ENCODE data around the gene RSPO3. TPM values are rescaled to one million over a fixed set of nuclear protein-coding genes. Genes with fewer than 3 reads are reported as not detected.

Gene RSPO3
- total RNA-seq, 1 donor from 2014 or later, result 0.22 TPM

DNA sequence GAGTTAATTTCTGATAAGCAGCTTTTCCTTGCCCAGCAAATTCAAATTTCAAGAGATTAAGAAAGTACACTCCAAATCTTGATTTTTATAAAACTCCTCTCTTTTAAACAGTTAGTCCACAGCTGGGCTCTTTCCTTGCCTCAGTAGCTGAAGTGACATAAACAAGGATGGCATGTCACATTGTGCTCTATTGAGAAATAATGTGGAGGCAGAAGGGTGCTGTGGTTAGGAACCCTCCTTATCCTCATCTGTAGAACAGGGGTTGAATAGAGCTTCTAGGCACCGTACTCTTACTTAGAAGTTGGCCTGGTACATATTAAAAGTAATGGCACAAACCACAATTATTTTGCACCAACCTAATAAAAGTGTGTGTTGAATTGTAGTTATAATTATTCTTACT, 70.3 kb downstream of the RSPO3 start:
- no peak overlapping the region for H3K27ac Mint-ChIP-seq (ENCODE audit: unreplicated experiment)
- no peaks in the 10 kb centered on the region for H3K9me3 Mint-ChIP-seq (ENCODE audit: low read depth)
- no peaks in the 10 kb centered on the region for H3K27me3 Mint-ChIP-seq (ENCODE audit: low read depth)
- H3K4me1 Mint-ChIP-seq (ENCODE audit: low read depth), result peaks cover 15% of the 10 kb centered on the region
- DNase-seq (ENCODE audit: low spot score), result no peak
- H3K36me3 Mint-ChIP-seq (ENCODE audit: low read depth), result no peaks in the 10 kb centered on the region
- H3K4me3 Mint-ChIP-seq (ENCODE audit: unreplicated experiment), result no peak overlapping the region
- TF ChIP-seq, protein P1, sequence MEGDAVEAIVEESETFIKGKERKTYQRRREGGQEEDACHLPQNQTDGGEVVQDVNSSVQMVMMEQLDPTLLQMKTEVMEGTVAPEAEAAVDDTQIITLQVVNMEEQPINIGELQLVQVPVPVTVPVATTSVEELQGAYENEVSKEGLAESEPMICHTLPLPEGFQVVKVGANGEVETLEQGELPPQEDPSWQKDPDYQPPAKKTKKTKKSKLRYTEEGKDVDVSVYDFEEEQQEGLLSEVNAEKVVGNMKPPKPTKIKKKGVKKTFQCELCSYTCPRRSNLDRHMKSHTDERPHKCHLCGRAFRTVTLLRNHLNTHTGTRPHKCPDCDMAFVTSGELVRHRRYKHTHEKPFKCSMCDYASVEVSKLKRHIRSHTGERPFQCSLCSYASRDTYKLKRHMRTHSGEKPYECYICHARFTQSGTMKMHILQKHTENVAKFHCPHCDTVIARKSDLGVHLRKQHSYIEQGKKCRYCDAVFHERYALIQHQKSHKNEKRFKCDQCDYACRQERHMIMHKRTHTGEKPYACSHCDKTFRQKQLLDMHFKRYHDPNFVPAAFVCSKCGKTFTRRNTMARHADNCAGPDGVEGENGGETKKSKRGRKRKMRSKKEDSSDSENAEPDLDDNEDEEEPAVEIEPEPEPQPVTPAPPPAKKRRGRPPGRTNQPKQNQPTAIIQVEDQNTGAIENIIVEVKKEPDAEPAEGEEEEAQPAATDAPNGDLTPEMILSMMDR (IDR thresholded peaks at IDR 0.05), result no peak

DNA sequence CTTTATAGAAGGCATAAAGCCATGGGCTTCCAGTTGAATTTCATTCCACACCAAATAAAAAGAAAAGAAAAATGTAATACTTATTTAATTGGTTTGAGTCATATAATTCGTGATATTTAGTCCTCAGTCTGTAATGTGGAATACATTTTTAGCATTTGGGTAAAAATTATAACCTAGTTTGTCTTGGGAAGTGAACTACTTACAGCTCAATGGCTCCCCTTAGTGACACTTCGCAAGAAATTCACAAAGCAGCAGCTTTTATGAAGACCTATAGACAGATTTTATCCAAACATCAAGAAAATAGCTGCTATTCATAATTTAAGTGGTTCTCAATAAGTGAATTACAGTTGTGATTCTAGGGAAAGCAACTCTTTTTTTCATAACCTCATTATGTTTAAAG, 72.1 kb downstream of the RSPO3 start:
- Mint-ChIP-seq H3K27me3 (ENCODE audit: low read depth) (no peaks in the 10 kb centered on the region), H3K4me1 (ENCODE audit: low read depth) (peaks cover 15% of the 10 kb centered on the region), H3K9me3 (ENCODE audit: low read depth) (no peaks in the 10 kb centered on the region), H3K4me3 (ENCODE audit: unreplicated experiment) (no peak overlapping the region), H3K36me3 (ENCODE audit: low read depth) (no peaks in the 10 kb centered on the region), H3K27ac (ENCODE audit: unreplicated experiment) (no peak overlapping the region)
- TF ChIP-seq, protein P1 (IDR thresholded peaks at IDR 0.05), result peak; percentile 90
- DNase-seq (ENCODE audit: low spot score), result no peak

DNA sequence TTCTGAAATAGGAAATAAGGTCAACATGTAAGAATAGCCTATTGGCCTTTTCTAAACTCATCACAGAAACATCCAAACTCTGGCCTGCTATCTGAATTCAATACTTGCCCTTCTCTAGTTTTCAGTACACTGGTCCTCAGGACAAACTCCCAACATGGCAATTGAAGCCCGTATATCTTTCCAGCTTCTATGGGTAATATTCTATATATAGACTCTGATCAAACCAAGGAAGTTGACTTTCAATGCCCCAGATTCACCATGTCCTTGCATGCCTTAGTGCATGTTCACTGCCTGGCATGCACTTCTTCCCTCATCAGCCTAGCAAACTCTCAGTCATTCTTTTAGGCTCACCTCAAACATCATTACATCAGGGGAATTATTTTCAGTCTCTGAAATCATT, 73.2 kb downstream of the RSPO3 start:
- no peaks in the 10 kb centered on the region for H3K9me3 Mint-ChIP-seq (ENCODE audit: low read depth)
- H3K4me1 Mint-ChIP-seq (ENCODE audit: low read depth), result peaks cover 15% of the 10 kb centered on the region
- H3K27ac Mint-ChIP-seq (ENCODE audit: unreplicated experiment), result no peak overlapping the region
- TF ChIP-seq, protein P1 (IDR thresholded peaks at IDR 0.05), result no peak
- no peaks in the 10 kb centered on the region for H3K27me3 Mint-ChIP-seq (ENCODE audit: low read depth)
- no peak overlapping the region for H3K4me3 Mint-ChIP-seq (ENCODE audit: unreplicated experiment)
- no peaks in the 10 kb centered on the region for H3K36me3 Mint-ChIP-seq (ENCODE audit: low read depth)
- DNase-seq (ENCODE audit: low spot score), result no peak

DNA sequence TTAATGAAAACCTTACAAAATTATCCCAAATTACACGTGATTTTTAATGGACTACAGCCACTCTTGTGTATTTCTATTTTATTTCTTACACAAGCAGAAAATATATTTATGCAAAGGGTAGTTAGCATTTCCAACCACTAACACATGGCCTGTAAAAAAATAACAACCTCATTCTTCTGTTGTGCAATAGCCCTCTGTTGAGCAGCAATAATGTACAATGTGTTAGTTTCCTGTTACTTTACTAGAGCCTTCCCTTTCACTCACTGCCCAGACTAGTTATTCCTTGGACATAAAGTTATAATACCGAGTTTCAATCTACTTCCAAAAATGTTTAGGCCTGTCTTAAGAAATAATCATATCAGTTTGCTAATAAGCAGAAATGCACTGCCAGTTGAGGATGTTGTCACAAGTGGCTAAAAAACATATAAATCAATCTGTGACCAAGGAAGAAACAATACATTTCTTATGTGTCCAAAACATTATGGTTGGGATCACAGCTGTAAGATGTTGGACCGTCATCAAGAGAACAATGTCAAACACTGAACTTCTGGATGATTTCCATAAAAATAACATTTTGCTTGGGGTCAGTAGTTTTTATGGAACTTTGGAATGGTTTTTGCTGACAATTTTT, 74.6 kb downstream of the RSPO3 start:
- Mint-ChIP-seq H3K36me3 (ENCODE audit: low read depth) (no peaks in the 10 kb centered on the region), H3K4me1 (ENCODE audit: low read depth) (peaks cover 15% of the 10 kb centered on the region), H3K9me3 (ENCODE audit: low read depth) (no peaks in the 10 kb centered on the region), H3K4me3 (ENCODE audit: unreplicated experiment) (no peak overlapping the region), H3K27me3 (ENCODE audit: low read depth) (peaks cover 4% of the 10 kb centered on the region), H3K27ac (ENCODE audit: unreplicated experiment) (no peak overlapping the region)
- TF ChIP-seq, protein P1 (IDR thresholded peaks at IDR 0.05), result no peak
- DNase-seq (ENCODE audit: low spot score), result no peak

DNA sequence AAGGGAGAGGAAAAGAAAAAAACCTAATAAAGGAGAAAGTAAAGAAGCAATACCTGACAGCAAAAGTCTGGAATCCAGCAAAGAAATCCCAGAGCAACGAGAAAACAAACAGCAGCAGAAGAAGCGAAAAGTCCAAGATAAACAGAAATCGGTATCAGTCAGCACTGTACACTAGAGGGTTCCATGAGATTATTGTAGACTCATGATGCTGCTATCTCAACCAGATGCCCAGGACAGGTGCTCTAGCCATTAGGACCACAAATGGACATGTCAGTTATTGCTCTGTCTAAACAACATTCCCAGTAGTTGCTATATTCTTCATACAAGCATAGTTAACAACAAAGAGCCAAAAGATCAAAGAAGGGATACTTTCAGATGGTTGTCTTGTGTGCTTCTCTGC, 77.4 kb downstream of the RSPO3 start:
- peaks cover 18% of the 10 kb centered on the region for H3K4me1 Mint-ChIP-seq (ENCODE audit: low read depth)
- no peaks in the 10 kb centered on the region for H3K9me3 Mint-ChIP-seq (ENCODE audit: low read depth)
- no peak for DNase-seq (ENCODE audit: low spot score)
- H3K36me3 Mint-ChIP-seq (ENCODE audit: low read depth), result no peaks in the 10 kb centered on the region
- H3K27me3 Mint-ChIP-seq (ENCODE audit: low read depth), result peaks cover 5% of the 10 kb centered on the region
- H3K27ac Mint-ChIP-seq (ENCODE audit: unreplicated experiment), result no peak overlapping the region
- TF ChIP-seq, protein P1 (IDR thresholded peaks at IDR 0.05), result no peak
- no peak overlapping the region for H3K4me3 Mint-ChIP-seq (ENCODE audit: unreplicated experiment)

All from chondrocyte (in vitro differentiated cells).